ENCODE data around the gene SPEG. TPM values are rescaled to one million over a fixed set of nuclear protein-coding genes. Genes with fewer than 3 reads are reported as not detected.
"Not testable (repeated sequence)": the region's sequence is repeated elsewhere in the genome, so short reads cannot be mapped to it uniquely, and the experiment has no call there.

The SPEG gene
- total RNA-seq = 0.05 and 0.39 TPM in 2 replicates

DNA sequence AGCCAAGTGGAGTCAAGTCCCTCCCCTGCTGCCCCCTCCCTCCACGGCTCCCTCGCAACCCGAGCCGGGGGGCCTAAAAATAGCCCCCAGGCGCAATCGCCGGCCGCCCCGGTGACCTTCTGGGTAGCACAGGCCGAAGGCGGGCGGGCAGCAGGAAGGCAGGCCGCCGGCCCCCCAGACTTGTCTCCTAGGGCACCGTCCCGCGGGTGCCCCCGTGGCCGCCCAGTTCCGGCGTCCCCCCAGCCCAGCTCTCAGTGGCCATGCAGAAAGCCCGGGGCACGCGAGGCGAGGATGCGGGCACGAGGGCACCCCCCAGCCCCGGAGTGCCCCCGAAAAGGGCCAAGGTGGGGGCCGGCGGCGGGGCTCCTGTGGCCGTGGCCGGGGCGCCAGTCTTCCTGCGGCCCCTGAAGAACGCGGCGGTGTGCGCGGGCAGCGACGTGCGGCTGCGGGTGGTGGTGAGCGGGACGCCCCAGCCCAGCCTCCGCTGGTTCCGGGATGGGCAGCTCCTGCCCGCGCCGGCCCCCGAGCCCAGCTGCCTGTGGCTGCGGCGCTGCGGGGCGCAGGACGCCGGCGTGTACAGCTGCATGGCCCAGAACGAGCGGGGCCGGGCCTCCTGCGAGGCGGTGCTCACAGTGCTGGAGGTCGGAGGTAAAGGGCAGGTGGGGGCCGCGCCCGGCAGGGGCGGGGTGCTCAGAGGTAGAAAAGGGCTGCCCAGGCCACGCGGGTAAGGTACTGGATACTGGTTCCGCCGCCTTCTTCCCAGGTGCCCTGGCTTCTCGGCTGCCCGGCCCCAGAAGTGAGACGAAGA lies at the start of gene SPEG:
Gene SPEG (plus strand): TSS at position 126 of the 808 bp plus-strand sequence. CDS start 135 bp downstream, at position 261.
- intact Hi-C loops (cut with micrococcal nuclease) = loop anchor here (1.0 kb wide), 1 partner anchor 32 kb away; no protein-coding TSS in a partner anchor

DNA sequence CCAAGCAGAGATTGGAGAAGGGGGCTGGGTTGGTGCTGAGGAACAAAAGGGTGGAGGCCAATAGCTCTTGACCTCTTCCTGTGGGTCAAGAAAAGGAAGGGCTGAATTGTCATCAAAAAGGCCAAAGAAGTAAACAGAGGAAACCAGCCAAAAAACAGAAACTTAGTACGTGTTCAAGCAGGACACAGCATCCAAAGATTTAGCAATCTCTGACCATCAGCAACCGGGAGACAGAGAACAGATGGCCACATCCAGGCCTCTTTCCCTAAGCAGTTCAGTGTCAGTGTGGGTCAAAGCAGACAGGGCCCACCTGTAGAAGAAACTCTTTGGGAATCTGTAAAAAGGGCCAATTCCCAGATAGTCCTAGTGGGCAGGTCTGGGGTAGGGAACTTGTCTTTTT lies 49.8 kb upstream of the SPEG start:
- intact Hi-C loops (cut with micrococcal nuclease) = loop anchor here (5.0 kb wide), 1 partner anchor 713 kb away; the partner anchor contains the start of genes RNF25 and STK36

DNA sequence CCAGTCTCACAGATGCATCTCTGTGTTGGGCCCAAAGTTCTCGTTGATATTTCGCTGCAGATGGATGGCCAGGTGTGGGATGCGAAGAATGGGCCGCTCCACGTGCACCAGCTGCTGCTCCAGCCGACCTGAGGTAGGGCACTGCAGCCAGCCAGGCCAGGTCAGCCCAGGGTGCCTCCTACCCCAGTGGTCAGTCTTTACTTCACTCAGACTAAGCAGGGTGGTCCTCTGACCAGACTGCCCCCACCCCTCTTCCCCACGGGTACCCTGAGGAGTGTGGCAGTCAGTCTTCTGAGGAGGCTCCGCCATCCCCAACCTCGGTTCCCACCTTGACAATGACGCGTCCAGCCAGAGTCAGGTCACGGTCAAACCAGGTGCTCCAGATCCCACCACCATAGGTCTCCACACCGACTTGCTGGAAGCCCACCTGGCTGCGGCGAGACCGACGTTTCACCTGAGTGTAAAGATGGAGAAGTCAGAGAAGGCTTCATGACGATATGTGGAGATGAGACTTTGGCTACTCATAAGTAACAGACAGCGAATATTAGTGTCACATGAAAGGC lies 48.6 kb upstream of the SPEG start:
- intact Hi-C loops (cut with micrococcal nuclease) = loop anchor here (5.0 kb wide), 1 partner anchor 714 kb away; the partner anchor contains the start of genes RNF25 and STK36

DNA sequence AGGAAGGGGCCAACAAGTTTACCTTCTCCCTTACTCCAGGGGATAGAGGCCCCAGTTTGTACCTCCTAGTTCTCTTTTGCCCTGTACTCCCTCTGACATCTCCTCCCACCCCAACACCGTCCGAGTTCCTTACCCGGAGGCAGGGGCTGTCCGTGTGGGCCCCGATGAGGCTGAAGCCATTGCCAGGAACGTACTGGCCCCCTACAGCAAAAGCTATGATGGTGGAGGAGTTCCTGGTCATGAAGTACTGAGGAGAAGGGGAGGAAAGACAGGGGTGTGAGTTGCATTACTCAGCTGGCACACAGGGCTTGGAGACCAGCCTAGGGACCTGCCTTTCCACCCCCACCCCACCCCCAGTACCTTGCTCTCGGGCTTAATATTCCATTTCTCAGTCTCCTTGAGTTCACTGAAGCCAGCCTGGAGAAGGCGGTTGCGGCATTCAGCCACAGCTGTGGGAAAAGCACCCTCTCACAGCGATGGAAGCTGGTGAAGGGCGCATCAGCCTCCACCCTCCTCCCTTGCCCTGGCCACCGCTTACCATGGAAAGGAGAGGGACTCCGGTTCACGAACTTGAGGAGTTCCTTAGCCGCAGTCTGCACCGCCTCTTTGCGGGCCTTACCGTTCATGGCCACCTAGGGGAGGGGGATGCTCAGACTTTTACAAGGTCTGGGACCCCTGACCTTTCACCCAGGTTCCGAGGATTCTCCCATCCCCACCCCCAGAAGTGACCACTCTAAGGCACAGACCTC lies 47.9 kb upstream of the SPEG start:
- intact Hi-C loops (cut with micrococcal nuclease) = loop anchor here (1.0 to 5.0 kb wide), 3 partner anchors 676 to 1099 kb away; partner anchors contain the start of genes RNF25, STK36 and TTLL4

DNA sequence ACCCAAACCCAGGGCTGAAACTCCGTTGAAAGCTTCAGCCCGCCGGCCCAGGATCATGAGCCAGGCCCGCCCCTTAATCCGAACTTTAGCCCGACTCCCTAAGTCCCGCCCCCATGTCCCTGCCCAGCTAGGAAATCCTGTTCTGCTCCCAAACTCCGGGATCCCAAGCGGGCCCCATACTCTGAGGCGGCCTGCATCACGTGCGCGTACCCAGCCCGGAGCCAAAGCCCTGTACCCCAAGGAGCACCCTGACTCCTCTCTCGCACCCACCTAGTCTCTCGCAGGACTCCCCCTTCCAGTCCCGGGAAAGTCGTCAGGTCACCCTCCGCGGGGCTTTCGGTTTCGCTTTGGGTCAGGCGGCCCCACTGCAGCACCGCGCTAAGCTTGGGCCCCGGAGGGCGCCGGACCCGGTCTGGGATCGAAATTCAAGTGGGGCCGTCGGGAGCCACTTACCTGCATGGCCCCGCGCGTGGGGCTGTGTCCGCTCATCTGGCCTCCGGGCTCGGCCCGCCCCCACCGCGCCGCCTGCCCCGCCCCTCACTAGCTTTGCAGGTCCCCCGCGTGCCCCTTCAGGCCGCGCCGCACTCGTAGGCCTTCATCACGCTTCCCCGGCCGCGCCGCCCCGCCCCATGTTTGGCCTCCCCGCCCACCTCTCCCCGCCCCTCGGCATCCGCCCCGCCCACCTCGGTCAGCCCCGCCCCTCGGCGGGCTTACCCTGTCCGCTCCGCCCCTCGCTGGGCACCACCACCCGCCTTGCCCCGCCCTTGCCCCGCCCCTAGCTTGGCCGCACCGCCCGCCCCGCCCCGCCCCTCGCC lies 47.1 kb upstream of the SPEG start, which contains the start of gene DNPEP:
Gene DNPEP (minus strand): TSS at position 607 of the 815 bp plus-strand sequence. CDS start 118 bp downstream, at position 489.
- intact Hi-C loops (cut with micrococcal nuclease) = loop anchor here (1.0 to 5.0 kb wide), 19 partner anchors 93 to 1100 kb away; partner anchors contain the start of genes BCS1L, CHPF, CNOT9 and CTDSP1

DNA sequence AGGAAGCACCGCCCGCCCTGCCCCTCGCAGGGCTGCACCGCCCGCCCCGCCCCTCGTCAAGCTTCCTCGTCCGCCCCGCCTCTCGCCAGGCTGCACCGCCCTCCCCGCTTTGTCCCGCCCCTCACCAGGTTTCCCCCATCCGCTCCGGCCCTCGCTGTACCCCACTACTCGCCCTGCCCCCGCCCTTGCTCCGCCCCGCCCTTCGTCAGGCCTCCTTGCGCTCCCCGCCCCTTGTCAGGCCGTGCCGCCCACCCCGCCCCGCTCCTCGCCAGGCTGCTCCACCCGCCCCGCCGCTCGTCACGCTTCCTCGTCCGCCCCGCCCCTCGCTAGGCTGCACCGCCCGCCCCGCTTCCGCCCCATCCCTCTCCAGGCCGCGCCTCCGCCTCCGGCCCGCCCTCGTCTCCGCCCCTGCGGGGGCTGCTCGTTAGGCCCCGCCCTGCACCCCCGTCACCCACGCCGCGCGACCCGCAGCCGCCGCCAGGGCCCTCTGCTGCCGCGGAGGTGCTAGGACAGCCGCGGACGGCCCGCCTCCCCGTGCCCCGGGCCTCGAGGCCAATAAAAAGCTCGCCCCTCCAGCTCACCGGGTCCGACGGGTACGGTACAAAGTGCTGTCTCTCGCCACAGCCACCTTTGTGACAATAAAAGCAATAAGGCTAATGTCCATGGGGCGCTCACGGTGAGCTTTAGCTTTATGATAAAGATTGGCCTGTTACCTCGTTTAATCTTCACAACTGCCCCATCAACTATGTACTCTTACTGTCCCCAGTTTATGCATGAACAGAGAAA lies 46.3 kb upstream of the SPEG start:
- intact Hi-C loops (cut with micrococcal nuclease) = loop anchor here (1.0 to 5.0 kb wide), 17 partner anchors 94 to 989 kb away; partner anchors contain the start of genes BCS1L, CHPF, CNOT9 and CTDSP1

DNA sequence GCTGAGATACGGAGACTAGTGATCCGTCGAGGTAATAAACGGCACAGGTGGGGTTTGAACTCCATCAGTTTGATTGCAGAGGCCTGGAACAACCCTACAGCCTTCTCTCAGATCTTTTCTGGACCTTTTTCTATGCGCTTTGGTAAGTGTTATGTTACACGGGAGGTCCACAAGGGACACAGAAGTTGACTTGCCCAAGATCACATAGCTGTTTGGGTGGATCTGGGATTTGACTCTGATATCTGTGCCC lies 45.8 kb upstream of the SPEG start:
- intact Hi-C loops (cut with micrococcal nuclease) = loop anchor here (1.0 to 5.0 kb wide), 17 partner anchors 95 to 990 kb away; partner anchors contain the start of genes BCS1L, CHPF, CNOT9 and CTDSP1

DNA sequence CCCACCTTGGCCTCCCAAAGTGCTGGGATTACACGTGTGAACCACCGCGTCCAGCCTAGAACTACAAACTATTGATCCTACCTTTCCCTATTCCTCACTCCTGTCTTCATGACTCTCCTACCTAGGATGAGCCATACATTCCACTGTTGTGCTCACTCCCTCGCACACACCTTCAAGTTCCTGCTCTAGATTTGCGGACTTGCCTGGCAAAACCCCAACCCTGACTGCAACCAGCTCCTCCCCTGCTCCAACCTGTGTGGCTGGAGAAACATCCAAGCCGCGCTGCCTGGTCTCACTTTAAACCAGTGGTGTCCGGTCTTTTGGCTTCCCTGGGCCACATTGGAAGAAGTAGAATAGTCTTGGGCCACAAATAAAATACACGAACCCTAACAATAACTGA lies 41.9 kb upstream of the SPEG start:
- intact Hi-C loops (cut with micrococcal nuclease) = no loop called here

DNA sequence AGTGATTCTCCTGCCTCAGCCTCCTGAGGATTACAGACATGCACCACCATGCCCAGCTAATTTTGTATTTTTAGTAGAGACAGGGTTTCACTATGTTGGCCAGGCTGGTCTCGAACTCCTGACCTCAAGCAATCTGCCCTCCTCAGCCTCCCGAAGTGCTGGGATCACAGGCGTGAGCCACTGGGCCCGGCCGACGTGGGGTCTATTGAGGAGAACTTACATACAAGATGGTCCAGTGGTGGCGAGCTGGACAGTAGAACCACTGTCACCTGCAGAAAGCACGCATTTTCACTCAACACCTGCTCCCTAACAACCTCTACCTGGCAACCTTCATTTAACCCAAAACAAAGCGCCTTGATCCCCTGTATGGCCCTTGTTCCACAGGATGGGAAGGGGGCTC lies 39.6 kb upstream of the SPEG start:
- intact Hi-C loops (cut with micrococcal nuclease) = not testable (repeated sequence)

DNA sequence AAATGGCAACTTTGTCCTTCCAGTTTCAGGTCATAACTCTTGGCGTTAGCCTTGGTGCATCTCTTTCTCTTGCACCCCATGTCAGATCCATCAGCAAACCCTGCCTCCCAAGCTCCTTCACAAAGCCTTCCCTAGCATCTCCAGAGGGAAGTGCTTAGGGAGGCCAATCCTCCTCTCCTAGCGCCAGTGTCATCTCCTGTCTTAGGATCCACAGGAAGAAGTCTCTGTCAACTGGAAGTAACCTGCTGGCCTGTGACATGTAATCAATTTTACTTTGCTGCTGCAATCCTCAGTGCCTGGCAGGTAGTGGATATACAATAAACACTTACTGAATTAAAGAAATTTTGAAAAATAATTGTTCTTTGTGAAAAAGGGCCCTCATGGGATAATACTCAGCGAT lies 39.0 kb upstream of the SPEG start:
- intact Hi-C loops (cut with micrococcal nuclease) = no loop called here

DNA sequence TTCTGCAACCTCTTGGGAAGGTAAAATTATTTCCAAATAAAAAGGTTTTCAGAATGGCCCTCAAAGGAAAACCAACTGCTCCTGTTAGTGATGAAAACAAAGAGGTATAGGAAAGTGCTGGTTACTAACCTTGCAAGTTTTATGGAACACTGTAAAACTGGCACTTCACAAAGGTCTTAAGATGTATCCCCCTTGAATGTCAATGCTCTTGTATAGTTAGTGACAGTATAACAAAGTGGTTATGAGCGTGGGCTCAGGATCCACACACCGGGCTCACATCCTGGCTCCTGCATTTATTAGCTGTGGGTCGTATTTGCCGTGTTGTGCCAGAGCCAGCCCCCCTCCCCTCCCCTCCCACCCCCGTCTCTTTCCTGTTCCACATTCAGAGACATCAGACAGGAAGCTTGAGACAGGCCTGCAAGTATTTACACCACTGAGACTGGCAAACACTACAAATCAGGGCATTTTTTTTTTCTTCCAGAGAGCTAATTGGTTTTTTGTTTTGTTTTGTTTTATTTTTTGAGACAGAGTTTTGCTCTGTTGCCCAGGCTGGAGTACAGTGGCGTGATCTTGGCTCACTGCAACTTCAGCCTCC lies 37.7 kb upstream of the SPEG start:
- intact Hi-C loops (cut with micrococcal nuclease) = no loop called here

DNA sequence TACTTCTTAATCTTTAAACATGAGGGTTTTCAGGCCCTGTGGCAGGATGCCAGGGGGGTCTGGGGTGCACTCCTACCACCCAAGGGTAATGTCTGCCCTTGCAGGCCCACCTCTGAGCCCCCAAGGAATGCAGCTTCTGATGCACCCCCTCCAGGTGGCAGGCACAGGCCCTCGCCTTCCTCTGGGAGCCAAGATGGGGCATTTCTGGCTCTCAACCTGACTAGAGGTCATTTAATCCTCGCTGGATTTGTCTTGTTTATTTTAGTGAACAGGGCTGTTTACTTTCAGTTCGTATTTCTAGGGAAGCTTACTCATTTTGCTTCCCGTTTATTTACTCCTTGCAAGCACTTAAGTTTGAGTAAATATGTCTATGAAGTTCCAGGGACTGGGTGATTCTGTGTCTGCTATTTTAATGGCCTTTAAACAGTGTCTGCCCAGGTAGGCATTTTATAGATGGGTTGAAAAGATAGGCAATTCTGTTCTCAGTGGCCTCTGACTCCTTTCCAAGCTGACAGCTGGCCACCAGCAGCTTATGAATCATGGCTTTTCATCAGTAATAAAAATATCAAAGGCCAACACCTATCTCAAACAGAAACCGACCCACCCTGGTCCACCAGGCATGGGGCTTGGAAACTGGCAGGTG lies 35.8 kb upstream of the SPEG start:
- intact Hi-C loops (cut with micrococcal nuclease) = no loop called here

DNA sequence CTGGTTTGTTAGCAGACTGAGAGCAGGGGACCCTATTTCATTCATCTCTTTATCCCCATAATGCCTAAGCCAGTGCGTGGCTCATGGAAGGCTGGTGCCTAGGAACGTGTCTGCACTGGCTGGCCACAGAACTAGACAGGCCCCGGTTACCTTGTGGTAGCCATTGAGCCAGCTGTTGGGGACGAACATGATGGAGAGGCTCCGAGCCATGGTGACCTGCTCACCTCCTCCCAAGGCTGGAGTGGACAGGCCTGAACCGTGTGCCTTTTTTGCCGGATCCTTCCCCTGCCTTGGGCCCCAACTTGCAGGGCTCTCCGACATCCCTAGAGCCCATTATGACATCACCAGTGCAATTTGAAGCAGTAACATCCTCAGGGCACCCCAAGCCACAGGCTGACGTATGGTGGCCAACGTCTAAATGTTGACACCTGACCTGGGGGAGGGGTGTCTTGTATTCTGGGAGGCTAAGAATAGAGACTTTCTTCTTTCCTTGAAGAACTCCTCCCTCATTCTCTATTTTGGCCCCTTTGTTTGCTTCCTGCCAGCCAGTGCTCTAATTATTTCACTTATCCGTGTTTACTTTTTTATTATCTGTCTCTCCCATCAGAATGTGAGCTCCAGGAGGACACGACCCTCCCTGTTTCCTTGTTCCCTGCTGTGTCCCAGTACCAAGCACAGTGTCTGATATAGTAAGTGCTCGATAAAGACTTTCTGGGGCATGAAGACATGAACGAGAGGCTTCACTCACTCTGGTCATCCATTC lies 34.7 kb upstream of the SPEG start:
- intact Hi-C loops (cut with micrococcal nuclease) = no loop called here

DNA sequence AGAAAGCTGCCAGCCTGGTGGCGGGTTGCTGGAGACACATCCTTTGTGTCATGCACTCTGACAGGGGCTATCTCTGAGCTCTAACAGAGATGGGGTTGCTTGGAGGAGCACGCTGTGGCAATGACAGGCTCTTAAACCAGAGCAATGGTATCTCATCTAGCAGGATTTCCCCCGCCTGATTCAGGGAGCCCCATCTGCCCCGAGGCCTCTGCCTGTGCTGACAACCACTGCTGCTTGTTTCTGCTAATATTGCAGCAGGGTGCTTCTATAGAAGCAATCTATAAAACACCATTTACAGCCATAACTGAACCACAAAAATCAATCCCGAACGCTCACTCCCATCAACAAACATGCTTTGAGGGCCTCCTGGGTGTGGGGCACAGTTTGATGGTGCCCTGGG lies 34.1 kb upstream of the SPEG start:
- intact Hi-C loops (cut with micrococcal nuclease) = no loop called here

DNA sequence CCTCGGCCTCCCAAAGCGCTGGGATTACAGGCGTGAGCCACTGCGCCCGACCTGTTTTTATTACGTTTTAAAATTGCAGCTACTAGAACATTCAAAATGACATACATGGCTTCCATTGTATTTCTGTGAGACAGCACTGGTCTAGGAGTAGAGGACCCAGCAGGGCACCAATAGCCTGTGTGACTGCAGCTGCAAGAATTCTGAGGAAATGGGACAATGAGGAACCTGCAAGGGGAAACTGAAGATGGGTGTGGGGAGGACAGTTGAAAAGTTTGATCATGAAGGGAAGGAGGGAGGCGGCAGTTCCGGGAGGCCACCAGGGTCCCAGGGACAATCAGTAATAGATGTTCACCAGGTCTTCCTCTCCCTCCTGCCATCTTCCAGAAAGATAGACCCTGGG lies 33.0 kb upstream of the SPEG start:
- intact Hi-C loops (cut with micrococcal nuclease) = no loop called here

DNA sequence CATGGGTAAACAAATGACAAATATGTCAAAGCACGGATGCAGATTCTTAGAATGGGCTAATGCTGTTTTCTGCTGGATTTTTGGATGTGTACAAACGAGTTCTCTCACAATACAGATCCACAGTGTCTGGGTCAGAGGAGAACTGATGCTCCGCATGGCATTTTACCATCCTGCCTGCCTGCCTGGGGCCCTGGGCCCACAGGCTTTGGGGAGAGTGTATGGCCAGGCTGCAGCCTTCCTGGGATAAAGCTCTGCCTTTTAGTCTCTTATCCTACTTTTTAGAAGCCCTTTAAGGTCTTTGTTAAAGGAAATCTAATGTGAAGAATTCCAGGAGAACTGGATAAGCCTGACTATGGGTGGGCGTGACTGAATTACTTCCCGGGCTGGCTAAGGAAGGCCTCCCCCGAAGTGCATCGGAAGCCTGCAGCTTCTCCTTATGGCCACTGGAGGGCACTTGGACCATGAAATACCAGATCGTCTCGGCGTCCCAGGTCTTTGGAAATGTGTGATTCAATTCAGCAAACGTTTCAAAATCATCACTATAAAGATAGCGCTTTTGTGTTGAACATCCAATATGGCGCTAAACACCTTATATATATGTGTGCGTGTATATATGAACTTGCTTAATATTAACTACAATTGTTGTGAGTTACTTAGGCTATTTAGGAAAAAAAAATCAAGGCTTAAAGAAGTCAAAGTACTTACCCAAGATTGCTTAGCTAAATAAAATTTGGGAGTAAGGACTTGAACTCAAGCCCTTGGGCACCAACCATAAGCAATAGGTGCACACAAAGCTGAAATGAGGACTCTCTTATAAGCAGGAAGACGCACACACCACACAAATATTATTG lies 31.8 kb upstream of the SPEG start:
- intact Hi-C loops (cut with micrococcal nuclease) = loop anchor here (1.0 kb wide), 4 partner anchors 31 to 239 kb away; partner anchors contain the start of gene SPEG

DNA sequence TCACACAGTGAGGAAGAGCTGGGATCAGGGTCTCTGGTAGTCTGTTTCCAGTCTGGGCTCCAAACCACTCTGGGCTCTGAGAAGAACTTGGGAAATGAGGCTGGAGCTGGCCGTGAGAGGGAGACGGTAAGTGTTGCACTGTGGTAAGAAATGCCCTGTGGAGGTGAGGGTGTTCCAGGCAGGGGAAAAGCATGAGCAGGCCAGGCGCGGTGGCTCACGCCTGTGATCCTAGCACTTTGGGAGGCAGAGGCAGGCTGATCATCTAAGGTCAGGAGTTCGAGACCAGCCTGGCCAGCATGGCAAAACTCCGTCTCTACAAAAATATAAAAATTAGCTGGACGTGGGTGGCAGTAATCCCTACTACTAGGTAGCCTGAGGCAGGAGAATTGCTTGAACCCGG lies 30.8 kb upstream of the SPEG start:
- intact Hi-C loops (cut with micrococcal nuclease) = loop anchor here (1.0 kb wide), 4 partner anchors 30 to 238 kb away; partner anchors contain the start of gene SPEG
